Panc1 (cell line): Measurements from ENCODE around the gene NPM3. TPM values are rescaled to one million over a fixed set of nuclear protein-coding genes. Genes with fewer than 3 reads are reported as not detected.

ENCODE experiments used
- ATAC-seq: fragments of 200-7000 bp; cut with Tn5 transposase; 2 replicates; pipeline ENCODE4 v1.9.1; 2020; ENCODE audit warnings: mild to moderate bottlenecking, moderate library complexity
- BruUV-seq: library from RNA; stranded (reverse); fragments of 400-500 nt; replicated peaks from 2 replicates; lab custom pipeline; 2021; lab: Mats Ljungman, UMichigan
- CTCF ChIA-PET: fragments of 300-600 bp; sonication (Branson Sonifier 250); formaldehyde crosslinking; loops from one replicate; lab custom pipeline; 2022; ENCODE audit warnings: antibody characterized with exemption; lab: Charles Lee
- POLR2A ChIA-PET: fragments of 300-600 bp; sonication (Branson Sonifier 250); formaldehyde crosslinking; loops from one replicate; lab custom pipeline; 2022; ENCODE audit warnings: antibody characterized with exemption; lab: Charles Lee
- DNase-seq: peaks from one replicate; pipeline ENCODE4 v3.0.0-alpha.2; 2010; ENCODE audit warnings: low read depth, low spot score
- H3K27ac ChIP-seq: 2 replicates; pipeline ENCODE4 v1.5.1; 2011; ENCODE audit warnings: mild to moderate bottlenecking, low read length, inconsistent platforms
- H3K27me3 ChIP-seq: fragments of 200-500 bp; sonication (Bioruptor generic); 2 replicates; pipeline ENCODE4 v1.6.0; 2014; ENCODE audit warnings: low read length, inconsistent platforms; ENCODE audit not compliant: control insufficient read depth, insufficient read depth
- H3K36me3 ChIP-seq: fragments of 200-500 bp; sonication (Bioruptor generic); 2 replicates; pipeline ENCODE4 v1.5.1; 2014; ENCODE audit warnings: inconsistent platforms, mild to moderate bottlenecking, low read length, moderate library complexity; ENCODE audit not compliant: control insufficient read depth, insufficient read depth
- H3K4me1 ChIP-seq: 2 replicates; pipeline ENCODE4 v1.5.1; 2011; ENCODE audit warnings: inconsistent platforms, mild to moderate bottlenecking, low read length, moderate library complexity; ENCODE audit not compliant: control insufficient read depth, insufficient read depth
- H3K4me3 ChIP-seq, 2 experiments: 2 replicates each; pipeline ENCODE4 v1.5.1; 2011 to 2012; ENCODE audit warnings: low read depth in 2 of 2, low read length in 2 of 2, mild to moderate bottlenecking in 2 of 2, inconsistent platforms in 1 of 2, moderate library complexity in 1 of 2
- H3K9me3 ChIP-seq: fragments of 200-500 bp; sonication (Bioruptor generic); 2 replicates; pipeline ENCODE4 v1.5.1; 2014; ENCODE audit warnings: low read depth, mild to moderate bottlenecking, inconsistent platforms, low read length, moderate library complexity; ENCODE audit not compliant: control insufficient read depth, insufficient read depth
- POLR2AphosphoS5 ChIP-seq: IDR thresholded peaks from 2 replicates; pipeline ENCODE4 v1.6.1; 2012; ENCODE audit warnings: mild to moderate bottlenecking, low read depth, low read length, moderate library complexity
- REST ChIP-seq, 2 experiments: IDR thresholded peaks; 2 replicates each; pipeline ENCODE4 v1.6.1; 2011 to 2012; ENCODE audit warnings: low read depth in 2 of 2, control low read depth in 1 of 2, low read length in 1 of 2, mild to moderate bottlenecking in 1 of 2, moderate library complexity in 1 of 2; ENCODE audit not compliant: insufficient read depth in 1 of 2
- SIN3A ChIP-seq: IDR thresholded peaks from 2 replicates; pipeline ENCODE4 v1.6.1; 2012; ENCODE audit warnings: low read depth, mild to moderate bottlenecking, low read length, moderate library complexity, borderline replicate concordance; ENCODE audit not compliant: insufficient read depth
- TCF7L2 ChIP-seq: IDR thresholded peaks from 2 replicates; pipeline ENCODE4 v1.6.1; 2011; ENCODE audit warnings: mild to moderate bottlenecking, low read depth, low read length, inconsistent platforms
- in situ Hi-C: cut with HindIII; loops from 2 replicates; pipeline ENCODE4 v1.10.0; 2016; ENCODE audit warnings: low sequenced_read_pairs, low pct_unique_long_range_greater_than_20kb
- intact Hi-C: fragments of 100-400 bp; cut with micrococcal nuclease; formaldehyde crosslinking; loops from one replicate; pipeline ENCODE4 v1.10.0; 2022; ENCODE audit not compliant: unreplicated experiment
- total RNA-seq: library from RNA; stranded (reverse); gene quantifications from one replicate; pipeline ENCODE4 v1.2.1, GENCODE V29; 2021; ENCODE audit not compliant: unreplicated experiment
- TF ChIP-seq, protein P1 (sequence below): fragments of 450-650 bp; IDR thresholded peaks from 2 replicates; pipeline ENCODE4 v1.5.1; 2017; ENCODE audit warnings: mild to moderate bottlenecking

The NPM3 gene
- total RNA-seq, 1 experiment from 2014 or later: 109 TPM

DNA sequence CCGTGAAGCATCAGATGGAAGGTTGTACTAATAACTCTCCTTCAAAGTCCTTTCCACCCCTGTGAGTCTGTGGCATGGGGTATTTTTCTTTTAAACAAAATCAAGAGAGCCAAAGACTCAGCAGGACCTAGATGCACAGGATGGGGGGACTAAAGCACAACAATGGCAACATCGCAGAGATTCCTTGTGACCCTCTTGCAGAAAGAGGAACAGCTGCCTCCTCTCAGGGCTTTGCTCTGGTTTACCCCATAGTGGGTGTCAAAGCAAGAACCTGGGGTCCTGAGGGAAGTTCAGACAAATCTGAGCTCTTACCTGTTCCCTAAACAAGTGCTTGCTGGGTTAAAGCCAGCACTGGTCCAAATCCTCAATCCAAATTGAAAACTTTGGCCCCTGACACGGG lies 46.6 kb downstream of the NPM3 start:
- H3K36me3 ChIP-seq: no peaks in the 10 kb centered on the region
- in situ Hi-C loops: no loop called here
- no peak overlapping the region for H3K27ac ChIP-seq
- H3K4me3 ChIP-seq: no peak overlapping the region
- ATAC-seq: no peak
- ChIA-PET POLR2A (no interaction called here), CTCF (no interaction called here)
- no peaks in the 10 kb centered on the region for H3K9me3 ChIP-seq
- no peak for TF ChIP-seq TCF7L2
- TF ChIP-seq POLR2AphosphoS5: no peak
- TF ChIP-seq SIN3A: no peak
- TF ChIP-seq REST (IDR thresholded peaks at IDR 0.05; ENCODE audit: insufficient read depth in 1 of 2, low read depth in 2 of 2, low read length in 1 of 2): no peak
- TF ChIP-seq, protein P1, sequence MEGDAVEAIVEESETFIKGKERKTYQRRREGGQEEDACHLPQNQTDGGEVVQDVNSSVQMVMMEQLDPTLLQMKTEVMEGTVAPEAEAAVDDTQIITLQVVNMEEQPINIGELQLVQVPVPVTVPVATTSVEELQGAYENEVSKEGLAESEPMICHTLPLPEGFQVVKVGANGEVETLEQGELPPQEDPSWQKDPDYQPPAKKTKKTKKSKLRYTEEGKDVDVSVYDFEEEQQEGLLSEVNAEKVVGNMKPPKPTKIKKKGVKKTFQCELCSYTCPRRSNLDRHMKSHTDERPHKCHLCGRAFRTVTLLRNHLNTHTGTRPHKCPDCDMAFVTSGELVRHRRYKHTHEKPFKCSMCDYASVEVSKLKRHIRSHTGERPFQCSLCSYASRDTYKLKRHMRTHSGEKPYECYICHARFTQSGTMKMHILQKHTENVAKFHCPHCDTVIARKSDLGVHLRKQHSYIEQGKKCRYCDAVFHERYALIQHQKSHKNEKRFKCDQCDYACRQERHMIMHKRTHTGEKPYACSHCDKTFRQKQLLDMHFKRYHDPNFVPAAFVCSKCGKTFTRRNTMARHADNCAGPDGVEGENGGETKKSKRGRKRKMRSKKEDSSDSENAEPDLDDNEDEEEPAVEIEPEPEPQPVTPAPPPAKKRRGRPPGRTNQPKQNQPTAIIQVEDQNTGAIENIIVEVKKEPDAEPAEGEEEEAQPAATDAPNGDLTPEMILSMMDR: no peak
- intact Hi-C loops: no loop called here
- H3K4me1 ChIP-seq: no peaks in the 10 kb centered on the region
- no peak for DNase-seq
- peaks cover 3% of the 10 kb centered on the region; the same call in 1 of the 2 replicates for H3K27me3 ChIP-seq
- no TSS peak for BruUV-seq

DNA sequence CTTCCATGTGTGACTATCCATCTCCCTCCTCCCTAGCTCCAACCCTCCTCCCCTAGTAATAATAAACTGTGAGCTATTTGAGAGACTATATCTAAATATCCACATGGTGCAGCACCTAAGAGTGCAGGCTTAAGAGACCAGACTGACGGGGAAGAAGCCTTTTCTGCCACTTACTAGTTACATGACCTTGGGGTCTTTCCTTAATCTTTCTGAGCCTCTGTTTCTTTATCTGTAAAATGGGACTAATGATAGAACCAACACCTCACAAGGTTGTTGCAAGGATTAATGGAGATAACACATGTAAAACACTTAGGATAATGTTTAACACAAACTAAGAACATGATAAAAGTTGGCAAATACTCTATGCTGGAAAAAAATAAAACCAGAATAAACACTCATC lies 51.1 kb downstream of the NPM3 start:
- intact Hi-C loops: no loop called here
- ATAC-seq: no peak
- POLR2A ChIA-PET: interaction anchor here (0.9 kb wide), 1 partner anchor 27 kb away, joined by 3 read pairs; no protein-coding TSS in a partner anchor
- in situ Hi-C loops: no loop called here
- Histone ChIP-seq H3K4me3 (no peak overlapping the region), H3K9me3 (no peaks in the 10 kb centered on the region), H3K4me1 (no peaks in the 10 kb centered on the region), H3K27me3 (peaks cover 3% of the 10 kb centered on the region; the same call in 1 of the 2 replicates), H3K36me3 (no peaks in the 10 kb centered on the region), H3K27ac (no peak overlapping the region)
- DNase-seq: no peak
- BruUV-seq: no TSS peak
- TF ChIP-seq REST (IDR thresholded peaks at IDR 0.05; ENCODE audit: insufficient read depth in 1 of 2, low read depth in 2 of 2, low read length in 1 of 2) (no peak), POLR2AphosphoS5 (no peak), TCF7L2 (no peak), SIN3A (no peak)
- TF ChIP-seq, protein P1: no peak
- CTCF ChIA-PET: interaction anchor here (0.6 kb wide), 1 partner anchor 251 kb away, joined by 4 read pairs; no protein-coding TSS in a partner anchor

Other genes with a start within 250 kb of the NPM3 start
- gene POLL, start 195.2 kb downstream of the NPM3 start, total RNA-seq: 36.1 TPM
- 27.6 TPM for gene DPCD, start 195.1 kb downstream of the NPM3 start, total RNA-seq
- gene FBXW4, start 88.3 kb downstream of the NPM3 start, total RNA-seq: 61.5 TPM
- 0.39 TPM for gene FGF8, start 7.3 kb downstream of the NPM3 start, total RNA-seq
- 117 TPM for gene OGA, start 35.0 kb upstream of the NPM3 start, total RNA-seq
- 4.3 TPM for gene KCNIP2, start 60.4 kb upstream of the NPM3 start, total RNA-seq